Liver (tissue), 9 donors: ENCODE results near the gene FBN3. TPM values are rescaled to one million over a fixed set of nuclear protein-coding genes. Genes with fewer than 3 reads are reported as not detected.

Experiments used
- DNase-seq: peaks from one replicate; pipeline ENCODE4 v3.0.0-alpha.2; 2017; ENCODE audit warnings: low spot score
- H3K27ac ChIP-seq, 2 donors: one replicate each; pipeline ENCODE4 v1.7.0; 2013; ENCODE audit warnings: inconsistent platforms in 2 of 2, low read length in 2 of 2, control low read depth in 1 of 2, low read depth in 1 of 2, mild to moderate bottlenecking in 1 of 2
- H3K27me3 ChIP-seq, 4 donors: one replicate each; pipeline versions ENCODE4 v1.6.1 to v1.7.0; 2013; ENCODE audit warnings: low read length in 3 of 4, inconsistent platforms in 1 of 4, mild to moderate bottlenecking in 1 of 4, moderate library complexity in 1 of 4; ENCODE audit not compliant: control insufficient read depth in 4 of 4, insufficient read depth in 4 of 4
- H3K36me3 ChIP-seq, 4 donors: one replicate each; pipeline versions ENCODE4 v1.6.1 to v1.7.0; 2013; ENCODE audit warnings: low read length in 3 of 4, mild to moderate bottlenecking in 3 of 4, low read depth in 1 of 4, moderate library complexity in 1 of 4; ENCODE audit not compliant: control insufficient read depth in 4 of 4, insufficient read depth in 3 of 4
- H3K4me1 ChIP-seq, 4 donors: one replicate each; pipeline versions ENCODE4 v1.6.1 to v1.7.0; 2013; ENCODE audit warnings: low read length in 3 of 4, mild to moderate bottlenecking in 3 of 4, moderate library complexity in 1 of 4; ENCODE audit not compliant: control insufficient read depth in 4 of 4, insufficient read depth in 4 of 4
- H3K4me3 ChIP-seq, 3 donors: one replicate each; pipeline versions ENCODE4 v1.6.1 to v1.7.0; 2013; ENCODE audit warnings: low read length in 3 of 3, control low read depth in 1 of 3, low read depth in 1 of 3, mild to moderate bottlenecking in 1 of 3
- H3K9ac ChIP-seq, 2 donors: one replicate each; pipeline ENCODE4 v1.7.0; 2013; ENCODE audit warnings: low read length in 2 of 2, mild to moderate bottlenecking in 2 of 2, moderate library complexity in 2 of 2, control low read depth in 1 of 2, low read depth in 1 of 2
- H3K9me3 ChIP-seq, 4 donors: one replicate each; pipeline versions ENCODE4 v1.6.1 to v1.7.0; 2013; ENCODE audit warnings: low read length in 3 of 4; ENCODE audit not compliant: control insufficient read depth in 4 of 4
- EGR1 ChIP-seq, 2 donors: IDR thresholded peaks; 2 replicates each; pipeline ENCODE4 v1.6.1; 2016 to 2018; ENCODE audit warnings: antibody characterized with exemption in 2 of 2, low read depth in 2 of 2
- FOXA1 ChIP-seq: IDR thresholded peaks from 2 replicates; pipeline ENCODE4 v1.6.1; 2016; ENCODE audit warnings: antibody characterized with exemption
- FOXA2 ChIP-seq: IDR thresholded peaks from 2 replicates; pipeline ENCODE4 v1.6.1; 2016; ENCODE audit warnings: antibody characterized with exemption
- GABPA ChIP-seq, 2 donors: IDR thresholded peaks in 1 of 2; conservative IDR thresholded peaks in 1 of 2; 2 replicates each; pipeline ENCODE4 v1.6.1; 2016; ENCODE audit warnings: antibody characterized with exemption in 2 of 2, mild to moderate bottlenecking in 1 of 2, moderate library complexity in 1 of 2
- HNF4A ChIP-seq, 2 donors: conservative IDR thresholded peaks; 2 replicates each; pipeline ENCODE4 v1.6.1; 2016; ENCODE audit warnings: antibody characterized with exemption in 2 of 2, mild to moderate bottlenecking in 2 of 2
- HNF4G ChIP-seq: IDR thresholded peaks from 2 replicates; pipeline ENCODE4 v1.6.1; 2016; ENCODE audit warnings: antibody characterized with exemption
- JUND ChIP-seq, 2 donors: IDR thresholded peaks; 2 replicates each; pipeline ENCODE4 v1.6.1; 2016; ENCODE audit warnings: antibody characterized with exemption in 2 of 2
- NR2F2 ChIP-seq: IDR thresholded peaks from 2 replicates; pipeline ENCODE4 v1.6.1; 2016; ENCODE audit warnings: antibody characterized with exemption
- RAD21 ChIP-seq, 2 donors: IDR thresholded peaks; 2 replicates each; pipeline ENCODE4 v1.6.1; 2016; ENCODE audit warnings: antibody characterized with exemption in 2 of 2, mild to moderate bottlenecking in 2 of 2
- RXRA ChIP-seq, 2 donors: IDR thresholded peaks; 2 replicates each; pipeline ENCODE4 v1.6.1; 2017 to 2018; ENCODE audit warnings: antibody characterized with exemption in 2 of 2, mild to moderate bottlenecking in 1 of 2
- SP1 ChIP-seq: IDR thresholded peaks from 2 replicates; pipeline ENCODE4 v1.6.1; 2018; ENCODE audit warnings: antibody characterized with exemption, mild to moderate bottlenecking
- TAF1 ChIP-seq: conservative IDR thresholded peaks from 2 replicates; pipeline ENCODE4 v1.6.1; 2016; ENCODE audit warnings: antibody characterized with exemption, mild to moderate bottlenecking
- YY1 ChIP-seq: IDR thresholded peaks from 2 replicates; pipeline ENCODE4 v1.6.1; 2016; ENCODE audit warnings: antibody characterized with exemption, mild to moderate bottlenecking
- WGBS: extraction: QIAGEN DNeasy Blood & Tissue Kit; methylation state at CpG from one replicate; pipeline ENCODE4 v1.1.7; 2013; 5-methylcytosine and 5-hydroxymethylcytosine counted together
- polyA plus RNA-seq, 2 donors: library from polyadenylated mRNA; stranded (reverse) in 1 of 2; unstranded in 1 of 2; fragments of 200-250 nt in 1 of 2; fragments of >200 nt in 1 of 2; fragmentation: Nextera tagmentation in 1 of 2; extraction: Ambion mirVana in 1 of 2; gene quantifications; one replicate each; pipeline versions ENCODE4 v1.2.1 to v1.2.3, GENCODE V29; 2013 to 2015
- total RNA-seq, 2 donors: library from RNA; depleted of rRNA; stranded (reverse); fragments of >200 nt; gene quantifications; one replicate each; pipeline ENCODE4 v1.2.3, GENCODE V29; 2014
- TF ChIP-seq, protein P1 (sequence below): fragments of 150-350 bp; IDR thresholded peaks from 2 replicates; pipeline ENCODE4 v1.5.1; 2017; ENCODE audit warnings: improper control_type of control experiment, low read depth, low read length; ENCODE audit not compliant: missing input control
- TF ChIP-seq, protein P2 (sequence below): IDR thresholded peaks from 2 replicates; pipeline ENCODE4 v1.6.1; 2016; ENCODE audit warnings: antibody characterized with exemption
- TF ChIP-seq, protein P3 (sequence below): IDR thresholded peaks from 2 replicates; pipeline ENCODE4 v1.6.1; 2016; ENCODE audit warnings: antibody characterized with exemption
- TF ChIP-seq, protein P4 (sequence below): IDR thresholded peaks from 2 replicates; pipeline ENCODE4 v1.6.1; 2016; ENCODE audit warnings: antibody characterized with exemption, mild to moderate bottlenecking
- donor health status: healthy.
- donor health status: healthy.
- donor health status: healthy.
- donor health status: healthy.
- donor health status: healthy.

The FBN3 gene
- total and polyA plus RNA-seq, 4 donors = under 0.01 to 0.61 (median 0.08) TPM; not detected in 1

DNA sequence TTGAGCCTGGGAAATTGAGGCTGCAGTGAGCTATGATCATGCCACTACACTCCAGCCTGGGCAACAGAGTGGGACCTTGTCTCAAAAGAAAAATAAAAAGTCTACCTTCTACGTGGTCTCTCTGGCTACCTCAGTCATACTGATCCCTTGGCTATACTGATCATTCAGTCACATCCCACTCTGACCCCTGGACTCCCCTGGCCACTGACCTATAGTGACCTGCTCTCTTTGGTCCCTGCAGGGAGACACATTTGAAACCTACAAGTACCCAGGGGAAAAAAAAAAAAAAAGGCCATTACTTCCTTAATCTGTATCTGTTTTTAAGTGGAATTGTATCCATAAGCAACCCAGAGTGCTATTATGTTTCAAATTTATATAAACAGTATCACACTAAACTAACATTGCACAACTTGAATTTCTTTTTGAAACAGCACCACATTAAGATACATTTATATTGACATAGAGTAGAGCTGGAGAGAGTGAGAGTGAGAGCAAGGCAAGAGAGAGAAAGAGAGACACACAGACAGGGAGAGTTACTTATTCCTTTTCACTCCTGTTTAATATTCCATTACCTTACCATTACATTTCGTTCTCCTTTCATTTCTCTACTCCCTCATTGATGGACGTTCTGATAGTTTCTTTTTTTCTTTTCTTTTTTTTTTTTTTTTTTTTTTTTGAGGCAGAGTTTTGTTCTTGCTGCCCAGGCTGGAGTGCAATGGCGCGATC is 36.1 kb upstream of the FBN3 start:
- no peak overlapping the region for H3K9ac ChIP-seq
- no peaks in the 10 kb centered on the region for H3K9me3 ChIP-seq
- DNase-seq = no peak
- no peaks in the 10 kb centered on the region for H3K36me3 ChIP-seq
- no peak overlapping the region for H3K4me3 ChIP-seq
- TF ChIP-seq RXRA (IDR thresholded peaks at IDR 0.05) (peak in 1 of 2 donors; percentile 46), FOXA2 (no peak), HNF4A (conservative IDR thresholded peaks at IDR 0.05) (peak in 1 of 2 donors; percentile 41), NR2F2 (no peak)
- WGBS = 82% methylated on average over 5 of the region's 5 CpGs
- H3K4me1 ChIP-seq = peaks cover 0 to 5% (median 4%) of the 10 kb centered on the region in 4 donors
- no peaks in the 10 kb centered on the region for H3K27me3 ChIP-seq
- H3K27ac ChIP-seq = no peak overlapping the region

- Histone ChIP-seq H3K27me3 (no peaks in the 10 kb centered on the region), H3K4me1 (peaks cover 0 to 5% (median 4%) of the 10 kb centered on the region in 4 donors), H3K27ac (no peak overlapping the region), H3K9ac (no peak overlapping the region), H3K9me3 (no peaks in the 10 kb centered on the region), H3K36me3 (no peaks in the 10 kb centered on the region), H3K4me3 (no peak overlapping the region)
- TF ChIP-seq YY1 = no peak
- TF ChIP-seq, protein P1, sequence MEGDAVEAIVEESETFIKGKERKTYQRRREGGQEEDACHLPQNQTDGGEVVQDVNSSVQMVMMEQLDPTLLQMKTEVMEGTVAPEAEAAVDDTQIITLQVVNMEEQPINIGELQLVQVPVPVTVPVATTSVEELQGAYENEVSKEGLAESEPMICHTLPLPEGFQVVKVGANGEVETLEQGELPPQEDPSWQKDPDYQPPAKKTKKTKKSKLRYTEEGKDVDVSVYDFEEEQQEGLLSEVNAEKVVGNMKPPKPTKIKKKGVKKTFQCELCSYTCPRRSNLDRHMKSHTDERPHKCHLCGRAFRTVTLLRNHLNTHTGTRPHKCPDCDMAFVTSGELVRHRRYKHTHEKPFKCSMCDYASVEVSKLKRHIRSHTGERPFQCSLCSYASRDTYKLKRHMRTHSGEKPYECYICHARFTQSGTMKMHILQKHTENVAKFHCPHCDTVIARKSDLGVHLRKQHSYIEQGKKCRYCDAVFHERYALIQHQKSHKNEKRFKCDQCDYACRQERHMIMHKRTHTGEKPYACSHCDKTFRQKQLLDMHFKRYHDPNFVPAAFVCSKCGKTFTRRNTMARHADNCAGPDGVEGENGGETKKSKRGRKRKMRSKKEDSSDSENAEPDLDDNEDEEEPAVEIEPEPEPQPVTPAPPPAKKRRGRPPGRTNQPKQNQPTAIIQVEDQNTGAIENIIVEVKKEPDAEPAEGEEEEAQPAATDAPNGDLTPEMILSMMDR = no peak
- no peak for TF ChIP-seq HNF4A (conservative IDR thresholded peaks at IDR 0.05)
- TF ChIP-seq FOXA1 = no peak
- TF ChIP-seq RXRA (IDR thresholded peaks at IDR 0.05) = no peak
- TF ChIP-seq, protein P2, sequence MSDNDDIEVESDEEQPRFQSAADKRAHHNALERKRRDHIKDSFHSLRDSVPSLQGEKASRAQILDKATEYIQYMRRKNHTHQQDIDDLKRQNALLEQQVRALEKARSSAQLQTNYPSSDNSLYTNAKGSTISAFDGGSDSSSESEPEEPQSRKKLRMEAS = no peak
- no peak for TF ChIP-seq NR2F2
- no peak for TF ChIP-seq JUND (IDR thresholded peaks at IDR 0.05)
- TF ChIP-seq FOXA2 = no peak
- no peak for TF ChIP-seq RAD21 (IDR thresholded peaks at IDR 0.05)
- TF ChIP-seq SP1 = no peak
- no peak for TF ChIP-seq HNF4G
- TF ChIP-seq, protein P3, sequence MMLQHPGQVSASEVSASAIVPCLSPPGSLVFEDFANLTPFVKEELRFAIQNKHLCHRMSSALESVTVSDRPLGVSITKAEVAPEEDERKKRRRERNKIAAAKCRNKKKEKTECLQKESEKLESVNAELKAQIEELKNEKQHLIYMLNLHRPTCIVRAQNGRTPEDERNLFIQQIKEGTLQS = no peak
- no peak for TF ChIP-seq EGR1 (IDR thresholded peaks at IDR 0.05; ENCODE audit: low read depth in 2 of 2)
- TF ChIP-seq GABPA (IDR thresholded peaks at IDR 0.05 in 1 of 2, conservative IDR thresholded peaks at IDR 0.05 in 1 of 2) = no peak
- TF ChIP-seq TAF1 = no peak
- TF ChIP-seq, protein P4, sequence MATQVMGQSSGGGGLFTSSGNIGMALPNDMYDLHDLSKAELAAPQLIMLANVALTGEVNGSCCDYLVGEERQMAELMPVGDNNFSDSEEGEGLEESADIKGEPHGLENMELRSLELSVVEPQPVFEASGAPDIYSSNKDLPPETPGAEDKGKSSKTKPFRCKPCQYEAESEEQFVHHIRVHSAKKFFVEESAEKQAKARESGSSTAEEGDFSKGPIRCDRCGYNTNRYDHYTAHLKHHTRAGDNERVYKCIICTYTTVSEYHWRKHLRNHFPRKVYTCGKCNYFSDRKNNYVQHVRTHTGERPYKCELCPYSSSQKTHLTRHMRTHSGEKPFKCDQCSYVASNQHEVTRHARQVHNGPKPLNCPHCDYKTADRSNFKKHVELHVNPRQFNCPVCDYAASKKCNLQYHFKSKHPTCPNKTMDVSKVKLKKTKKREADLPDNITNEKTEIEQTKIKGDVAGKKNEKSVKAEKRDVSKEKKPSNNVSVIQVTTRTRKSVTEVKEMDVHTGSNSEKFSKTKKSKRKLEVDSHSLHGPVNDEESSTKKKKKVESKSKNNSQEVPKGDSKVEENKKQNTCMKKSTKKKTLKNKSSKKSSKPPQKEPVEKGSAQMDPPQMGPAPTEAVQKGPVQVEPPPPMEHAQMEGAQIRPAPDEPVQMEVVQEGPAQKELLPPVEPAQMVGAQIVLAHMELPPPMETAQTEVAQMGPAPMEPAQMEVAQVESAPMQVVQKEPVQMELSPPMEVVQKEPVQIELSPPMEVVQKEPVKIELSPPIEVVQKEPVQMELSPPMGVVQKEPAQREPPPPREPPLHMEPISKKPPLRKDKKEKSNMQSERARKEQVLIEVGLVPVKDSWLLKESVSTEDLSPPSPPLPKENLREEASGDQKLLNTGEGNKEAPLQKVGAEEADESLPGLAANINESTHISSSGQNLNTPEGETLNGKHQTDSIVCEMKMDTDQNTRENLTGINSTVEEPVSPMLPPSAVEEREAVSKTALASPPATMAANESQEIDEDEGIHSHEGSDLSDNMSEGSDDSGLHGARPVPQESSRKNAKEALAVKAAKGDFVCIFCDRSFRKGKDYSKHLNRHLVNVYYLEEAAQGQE = no peak
- no peak for DNase-seq
- WGBS = 63% methylated on average over 9 of the region's 9 CpGs
Observed at GRCh38 chr19:8184274-8184673, 34.9 kb upstream of the FBN3 start.
